ENCODE results near the gene HS3ST6. TPM values are rescaled to one million over a fixed set of nuclear protein-coding genes. Genes with fewer than 3 reads are reported as not detected.
"Not testable (repeated sequence)": the region's sequence is repeated elsewhere in the genome, so short reads cannot be mapped to it uniquely, and the experiment has no call there.

Gene HS3ST6
- total RNA-seq, 1 donor: not detected

GRCh38 chr16:1884155-1884760 lies 34.0 kb downstream of the HS3ST6 start:
- no peak overlapping the region for H3K4me3 ChIP-seq (ENCODE audit: low read depth, low read length)
- DNase-seq (ENCODE audit: low read depth): peak; percentile 5
- TF ChIP-seq, protein P1, sequence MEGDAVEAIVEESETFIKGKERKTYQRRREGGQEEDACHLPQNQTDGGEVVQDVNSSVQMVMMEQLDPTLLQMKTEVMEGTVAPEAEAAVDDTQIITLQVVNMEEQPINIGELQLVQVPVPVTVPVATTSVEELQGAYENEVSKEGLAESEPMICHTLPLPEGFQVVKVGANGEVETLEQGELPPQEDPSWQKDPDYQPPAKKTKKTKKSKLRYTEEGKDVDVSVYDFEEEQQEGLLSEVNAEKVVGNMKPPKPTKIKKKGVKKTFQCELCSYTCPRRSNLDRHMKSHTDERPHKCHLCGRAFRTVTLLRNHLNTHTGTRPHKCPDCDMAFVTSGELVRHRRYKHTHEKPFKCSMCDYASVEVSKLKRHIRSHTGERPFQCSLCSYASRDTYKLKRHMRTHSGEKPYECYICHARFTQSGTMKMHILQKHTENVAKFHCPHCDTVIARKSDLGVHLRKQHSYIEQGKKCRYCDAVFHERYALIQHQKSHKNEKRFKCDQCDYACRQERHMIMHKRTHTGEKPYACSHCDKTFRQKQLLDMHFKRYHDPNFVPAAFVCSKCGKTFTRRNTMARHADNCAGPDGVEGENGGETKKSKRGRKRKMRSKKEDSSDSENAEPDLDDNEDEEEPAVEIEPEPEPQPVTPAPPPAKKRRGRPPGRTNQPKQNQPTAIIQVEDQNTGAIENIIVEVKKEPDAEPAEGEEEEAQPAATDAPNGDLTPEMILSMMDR (IDR thresholded peaks at IDR 0.05; ENCODE audit: insufficient read depth, low read depth, low read length): peak; percentile 11

DNA sequence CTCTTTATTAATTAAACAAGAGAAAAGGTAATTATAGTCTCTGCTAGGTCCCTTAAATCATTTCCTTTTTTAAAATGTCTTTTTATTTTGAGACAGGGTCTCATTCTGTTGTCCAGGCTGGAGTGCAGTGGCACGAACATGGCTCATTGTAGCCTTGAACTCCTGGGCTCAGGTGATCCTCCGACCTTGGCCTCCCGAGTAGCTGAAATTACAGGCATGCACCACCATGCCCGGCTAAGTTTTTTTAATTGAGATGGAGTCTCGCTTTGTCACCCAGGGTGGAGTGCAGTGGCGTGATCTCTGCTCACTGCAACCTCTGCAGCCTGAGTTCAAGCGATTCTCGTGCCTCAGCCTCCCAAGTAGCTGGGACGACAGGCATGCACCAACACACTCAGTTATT lies 37.0 kb downstream of the HS3ST6 start:
- H3K4me3 ChIP-seq (ENCODE audit: low read depth, low read length); DNase-seq (ENCODE audit: low read depth): not testable (repeated sequence)

DNA sequence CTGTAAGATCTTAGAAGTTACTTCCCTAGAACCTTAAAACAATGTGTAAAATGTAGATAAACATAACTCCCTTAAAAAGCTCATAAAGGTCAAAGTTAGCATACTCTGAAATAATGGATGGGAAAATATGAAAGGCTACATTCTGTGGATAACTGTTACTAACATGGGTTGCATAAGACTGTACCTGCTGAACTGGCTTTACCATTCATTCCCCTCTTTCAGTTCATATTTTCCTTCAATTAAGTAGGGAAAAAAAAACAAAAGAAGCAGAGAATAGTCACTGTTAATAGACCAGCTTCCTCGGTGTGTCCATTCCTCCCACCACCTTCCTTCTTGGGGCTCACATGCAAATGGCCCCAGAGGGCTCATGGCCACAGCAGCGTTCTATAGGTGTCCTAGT lies 38.7 kb downstream of the HS3ST6 start:
- no peak for DNase-seq (ENCODE audit: low read depth)
- TF ChIP-seq, protein P1 (IDR thresholded peaks at IDR 0.05; ENCODE audit: insufficient read depth, low read depth, low read length): no peak
- H3K4me3 ChIP-seq (ENCODE audit: low read depth, low read length): no peak overlapping the region

DNA sequence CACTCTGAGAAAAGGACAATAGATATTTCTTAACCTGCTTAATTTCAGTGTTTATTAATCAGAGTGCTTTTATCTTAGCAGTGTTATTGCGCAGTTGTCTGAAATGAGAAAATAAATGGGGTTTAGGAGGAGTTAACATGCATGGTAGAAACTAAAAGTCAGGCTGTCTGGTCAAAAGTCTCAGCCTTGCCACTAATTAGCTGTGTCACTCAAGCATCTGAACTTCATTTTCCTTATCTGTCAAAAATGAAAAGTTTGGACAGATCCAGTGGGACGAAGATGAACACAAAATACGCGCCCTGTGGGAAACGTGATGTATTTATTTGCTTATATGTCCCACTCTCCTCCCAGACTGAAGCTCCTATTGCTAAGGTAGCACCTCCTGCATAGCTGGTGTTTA lies 40.0 kb downstream of the HS3ST6 start:
- TF ChIP-seq, protein P1 (IDR thresholded peaks at IDR 0.05; ENCODE audit: insufficient read depth, low read depth, low read length): no peak
- no peak for DNase-seq (ENCODE audit: low read depth)

GRCh38 chr16:1877804-1878203 lies 40.4 kb downstream of the HS3ST6 start:
- no peak for DNase-seq (ENCODE audit: low read depth)
- TF ChIP-seq, protein P1 (IDR thresholded peaks at IDR 0.05; ENCODE audit: insufficient read depth, low read depth, low read length): no peak
- no peak overlapping the region for H3K4me3 ChIP-seq (ENCODE audit: low read depth, low read length)

More for the DNA sequence above, 40.0 kb downstream of the HS3ST6 start:
- H3K4me3 ChIP-seq (ENCODE audit: low read depth, low read length): no peak overlapping the region

DNA sequence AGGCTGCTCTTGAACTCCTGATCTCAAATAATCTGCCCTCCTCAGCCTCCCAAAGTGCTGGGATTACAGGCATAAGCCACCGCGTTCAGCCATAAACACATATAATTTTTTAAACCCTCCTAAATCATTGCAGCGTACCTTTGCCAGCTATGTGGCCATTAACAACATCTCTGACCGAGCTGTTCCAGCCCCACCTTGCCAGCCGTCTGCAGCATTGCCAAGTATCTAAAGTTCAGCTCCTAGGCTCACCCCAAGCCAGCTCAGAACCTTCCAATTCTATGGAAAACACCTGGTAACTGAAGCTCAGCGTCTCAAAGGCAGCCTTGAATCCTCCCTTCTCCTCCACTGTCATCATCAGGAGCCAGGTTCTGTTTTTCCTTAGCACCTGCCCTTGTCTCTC lies 41.1 kb downstream of the HS3ST6 start:
- no peak overlapping the region for H3K4me3 ChIP-seq (ENCODE audit: low read depth, low read length)
- no peak for DNase-seq (ENCODE audit: low read depth)
- TF ChIP-seq, protein P1 (IDR thresholded peaks at IDR 0.05; ENCODE audit: insufficient read depth, low read depth, low read length): no peak

DNA sequence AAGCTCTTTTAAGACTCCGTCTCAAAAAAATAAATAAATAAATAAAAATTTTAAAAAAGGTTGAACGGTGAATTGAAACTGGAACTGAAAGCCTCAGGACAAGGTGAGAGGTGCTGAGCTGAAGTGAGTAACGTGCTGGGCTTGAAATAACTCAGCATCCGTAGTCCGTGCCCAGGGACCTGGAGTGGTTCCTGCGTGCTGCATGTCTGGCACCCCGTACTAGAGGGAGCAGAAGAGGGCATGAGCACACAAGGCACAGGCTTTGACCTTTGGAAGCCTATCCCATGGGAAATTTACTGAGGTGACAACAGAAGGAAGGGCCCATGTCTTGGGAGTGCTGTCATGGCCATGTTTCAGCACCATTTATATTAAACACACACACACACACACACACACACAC lies 41.7 kb downstream of the HS3ST6 start:
- DNase-seq (ENCODE audit: low read depth): no peak
- H3K4me3 ChIP-seq (ENCODE audit: low read depth, low read length): no peak overlapping the region
- TF ChIP-seq, protein P1 (IDR thresholded peaks at IDR 0.05; ENCODE audit: insufficient read depth, low read depth, low read length): no peak

DNA sequence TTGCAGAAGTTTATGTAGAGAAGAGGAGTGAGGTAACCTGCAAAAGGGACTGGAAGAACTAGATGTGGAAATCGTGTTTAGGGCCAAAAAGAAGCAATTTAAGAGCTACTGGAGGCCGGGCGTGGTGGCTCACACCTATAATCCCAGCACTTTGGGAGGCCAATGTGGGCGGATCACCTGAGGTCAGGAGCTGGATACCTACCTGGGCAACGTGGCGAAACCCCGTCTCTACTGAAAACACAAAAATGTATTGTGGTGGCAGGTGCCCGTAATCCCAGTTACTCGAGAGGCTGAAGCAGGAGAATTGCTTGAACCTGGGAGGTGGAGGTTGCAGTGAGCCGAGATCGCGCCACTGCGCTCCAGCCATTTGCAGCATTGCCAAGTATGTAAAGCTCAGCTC lies 42.1 kb downstream of the HS3ST6 start:
- DNase-seq (ENCODE audit: low read depth); H3K4me3 ChIP-seq (ENCODE audit: low read depth, low read length): not testable (repeated sequence)

Measured in fibroblast of villous mesenchyme (primary cell).